Left ventricle myocardium inferior (tissue), 1 donor: ENCODE data around the gene ELMO1. TPM values are rescaled to one million over a fixed set of nuclear protein-coding genes. Genes with fewer than 3 reads are reported as not detected.

Experiments used
- DNase-seq: peaks from one replicate; pipeline ENCODE4 v3.0.0-alpha.2; 2020
- H3K27ac ChIP-seq: fragments of 200-600 bp; replicated peaks from 2 replicates; pipeline ENCODE4 v1.8.0; 2021
- H3K27me3 ChIP-seq: fragments of 200-600 bp; 2 replicates; pipeline ENCODE4 v1.8.0; 2021; ENCODE audit warnings: low read depth
- H3K36me3 ChIP-seq: fragments of 200-600 bp; 2 replicates; pipeline ENCODE4 v1.8.0; 2021
- H3K4me1 ChIP-seq: fragments of 200-600 bp; 2 replicates; pipeline ENCODE4 v1.8.0; 2021
- H3K4me3 ChIP-seq: fragments of 200-600 bp; 2 replicates; pipeline ENCODE4 v1.8.0; 2021; ENCODE audit warnings: mild to moderate bottlenecking, moderate library complexity
- H3K9me3 ChIP-seq: fragments of 200-600 bp; replicated peaks from 2 replicates; pipeline ENCODE4 v1.8.0; 2021
- CTCF ChIP-seq: fragments of 200-600 bp; IDR thresholded peaks from 2 replicates; pipeline ENCODE4 v1.8.0; 2021; ENCODE audit warnings: antibody characterized with exemption, mild to moderate bottlenecking, borderline replicate concordance
- intact Hi-C: fragments of 100-400 bp; cut with micrococcal nuclease; formaldehyde crosslinking; loops from one replicate; pipeline ENCODE4 v1.11.0; 2022
- total RNA-seq: library from RNA; stranded (reverse); fragmentation: NEBNext Ultra II Directional; extraction: Animal tissue kit (Norgen Biotek cat#: 25700); gene quantifications from one replicate; pipeline ENCODE4 v1.2.1, GENCODE V29; 2021
- donor health status: DM: no; HTN: yes; CAD: no; lungs with severe emphysema.

Gene ELMO1
- total RNA-seq, 1 donor from 2014 or later: 10.0 TPM

GRCh38 chr7:37352251-37352880, 96.3 kb downstream of the ELMO1 start:
- Histone ChIP-seq H3K4me3 (no peak overlapping the region), H3K36me3 (no peaks in the 10 kb centered on the region), H3K27ac (peak overlapping the region; percentile 90), H3K9me3 (peaks cover 8% of the 10 kb centered on the region), H3K4me1 (peaks cover 76% of the 10 kb centered on the region), H3K27me3 (no peaks in the 10 kb centered on the region)
- no peak for TF ChIP-seq CTCF
- intact Hi-C loops: no loop called here
- no peak for DNase-seq

GRCh38 chr7:37351716-37352115, 96.9 kb downstream of the ELMO1 start:
- no peaks in the 10 kb centered on the region for H3K36me3 ChIP-seq
- intact Hi-C loops: no loop called here
- peaks cover 8% of the 10 kb centered on the region for H3K9me3 ChIP-seq
- H3K4me3 ChIP-seq: no peak overlapping the region
- H3K4me1 ChIP-seq: peaks cover 74% of the 10 kb centered on the region
- H3K27me3 ChIP-seq: no peaks in the 10 kb centered on the region
- no peak for TF ChIP-seq CTCF
- no peak for DNase-seq
- peak overlapping the region; percentile 90 for H3K27ac ChIP-seq

GRCh38 chr7:37349979-37350590, 98.6 kb downstream of the ELMO1 start:
- H3K4me1 ChIP-seq: peaks cover 73% of the 10 kb centered on the region

GRCh38 chr7:37348982-37349381, 99.7 kb downstream of the ELMO1 start:
- no peak for TF ChIP-seq CTCF
- Histone ChIP-seq H3K9me3 (peaks cover 8% of the 10 kb centered on the region), H3K4me3 (no peak overlapping the region), H3K36me3 (no peaks in the 10 kb centered on the region), H3K27ac (no peak overlapping the region), H3K27me3 (no peaks in the 10 kb centered on the region), H3K4me1 (peaks cover 72% of the 10 kb centered on the region)
- intact Hi-C loops: no loop called here
- no peak for DNase-seq

More at GRCh38 chr7:37349979-37350590, 98.6 kb downstream of the ELMO1 start:
- intact Hi-C loops: no loop called here
- no peak for TF ChIP-seq CTCF
- Histone ChIP-seq H3K36me3 (no peaks in the 10 kb centered on the region), H3K4me3 (no peak overlapping the region), H3K27ac (peak overlapping the region; percentile 90), H3K27me3 (no peaks in the 10 kb centered on the region), H3K9me3 (peaks cover 8% of the 10 kb centered on the region)
- DNase-seq: no peak

GRCh38 chr7:37346761-37347160, 101.9 kb downstream of the ELMO1 start:
- Histone ChIP-seq H3K9me3 (no peaks in the 10 kb centered on the region), H3K4me1 (peaks cover 54% of the 10 kb centered on the region), H3K27ac (peak overlapping the region; percentile 68), H3K27me3 (no peaks in the 10 kb centered on the region), H3K4me3 (no peak overlapping the region), H3K36me3 (no peaks in the 10 kb centered on the region)
- DNase-seq: no peak
- intact Hi-C loops: no loop called here
- TF ChIP-seq CTCF: no peak
